Epithelial cell of proximal tubule (primary cell): ENCODE data around the gene MRRF. TPM values are rescaled to one million over a fixed set of nuclear protein-coding genes. Genes with fewer than 3 reads are reported as not detected.

Experiments used
- DNase-seq: peaks from one replicate; pipeline ENCODE4 v3.0.0-alpha.2; 2011; ENCODE audit warnings: low read depth
- H3K4me3 ChIP-seq: 2 replicates; pipeline ENCODE4 v1.5.1; 2011; ENCODE audit warnings: low read depth, mild to moderate bottlenecking, low read length
- CTCF ChIP-seq: conservative IDR thresholded peaks from 2 replicates; pipeline ENCODE4 v1.5.1; 2012; ENCODE audit warnings: low read depth, mild to moderate bottlenecking, low read length
- total RNA-seq: library from RNA; depleted of rRNA; stranded (reverse); fragments of >200 nt; gene quantifications from 2 replicates; pipeline ENCODE4 v1.2.3, GENCODE V29; 2015

Gene MRRF
- total RNA-seq, 1 donor from 2014 or later = 27.3 TPM

- no peak for DNase-seq
- TF ChIP-seq CTCF = no peak
- H3K4me3 ChIP-seq = no peak overlapping the region
Observed at GRCh38 chr9:122277285-122277897, 12.7 kb downstream of the MRRF start.

- TF ChIP-seq CTCF = no peak
- no peak overlapping the region for H3K4me3 ChIP-seq
- no peak for DNase-seq
Observed at GRCh38 chr9:122281368-122281767, 16.7 kb downstream of the MRRF start.

- DNase-seq = no peak
- TF ChIP-seq CTCF = no peak
- H3K4me3 ChIP-seq = no peak overlapping the region
Observed at GRCh38 chr9:122286764-122287163, 22.1 kb downstream of the MRRF start.

- DNase-seq = no peak
- TF ChIP-seq CTCF = no peak
- H3K4me3 ChIP-seq = no peak overlapping the region
Observed at GRCh38 chr9:122287214-122287720, 22.6 kb downstream of the MRRF start.

- no peak for TF ChIP-seq CTCF
- no peak for DNase-seq
- no peak overlapping the region for H3K4me3 ChIP-seq
Observed at GRCh38 chr9:122291458-122291857, 26.8 kb downstream of the MRRF start.

GRCh38 chr9:122294531-122294930 is 29.8 kb downstream of the MRRF start:
- no peak overlapping the region for H3K4me3 ChIP-seq
- no peak for DNase-seq
- no peak for TF ChIP-seq CTCF

GRCh38 chr9:122297512-122297911 is 32.8 kb downstream of the MRRF start:
- TF ChIP-seq CTCF = no peak
- no peak overlapping the region for H3K4me3 ChIP-seq

More at GRCh38 chr9:122297512-122297911, 32.8 kb downstream of the MRRF start:
- no peak for DNase-seq
